Urinary bladder (tissue), 4 donors: ENCODE measurements around the gene CERKL. TPM values are rescaled to one million over a fixed set of nuclear protein-coding genes. Genes with fewer than 3 reads are reported as not detected.

Experiments used
- DNase-seq: peaks from one replicate; pipeline ENCODE4 v3.0.0-alpha.2; 2015; ENCODE audit errors: extremely low spot score
- H3K27ac ChIP-seq: one replicate; pipeline ENCODE4 v1.5.1; 2013; ENCODE audit warnings: low read depth, mild to moderate bottlenecking, moderate library complexity
- H3K36me3 ChIP-seq: one replicate; pipeline ENCODE4 v1.6.1; 2013; ENCODE audit warnings: mild to moderate bottlenecking, moderate library complexity; ENCODE audit not compliant: insufficient read depth
- H3K4me1 ChIP-seq: one replicate; pipeline ENCODE4 v1.6.1; 2013; ENCODE audit warnings: mild to moderate bottlenecking, moderate library complexity; ENCODE audit not compliant: insufficient read depth
- H3K4me3 ChIP-seq: one replicate; pipeline ENCODE4 v1.5.1; 2013; ENCODE audit warnings: low read depth, low read length
- WGBS: extraction: QIAGEN DNeasy Blood & Tissue Kit; methylation state at CpG from one replicate; pipeline ENCODE4 v1.1.7; 2013; 5-methylcytosine and 5-hydroxymethylcytosine counted together
- polyA plus RNA-seq: library from polyadenylated mRNA; stranded (reverse); fragments of 200-250 nt; gene quantifications from one replicate; pipeline ENCODE4 v1.2.3, GENCODE V29; 2013
- total RNA-seq: library from RNA; depleted of rRNA; stranded (reverse); fragments of >200 nt; gene quantifications from one replicate; pipeline ENCODE4 v1.2.3, GENCODE V29; 2014
- donor health status: healthy with polysubstance abuse.
- donor health status: healthy.

Gene CERKL
- total and polyA plus RNA-seq, 2 donors, result not detected

DNA sequence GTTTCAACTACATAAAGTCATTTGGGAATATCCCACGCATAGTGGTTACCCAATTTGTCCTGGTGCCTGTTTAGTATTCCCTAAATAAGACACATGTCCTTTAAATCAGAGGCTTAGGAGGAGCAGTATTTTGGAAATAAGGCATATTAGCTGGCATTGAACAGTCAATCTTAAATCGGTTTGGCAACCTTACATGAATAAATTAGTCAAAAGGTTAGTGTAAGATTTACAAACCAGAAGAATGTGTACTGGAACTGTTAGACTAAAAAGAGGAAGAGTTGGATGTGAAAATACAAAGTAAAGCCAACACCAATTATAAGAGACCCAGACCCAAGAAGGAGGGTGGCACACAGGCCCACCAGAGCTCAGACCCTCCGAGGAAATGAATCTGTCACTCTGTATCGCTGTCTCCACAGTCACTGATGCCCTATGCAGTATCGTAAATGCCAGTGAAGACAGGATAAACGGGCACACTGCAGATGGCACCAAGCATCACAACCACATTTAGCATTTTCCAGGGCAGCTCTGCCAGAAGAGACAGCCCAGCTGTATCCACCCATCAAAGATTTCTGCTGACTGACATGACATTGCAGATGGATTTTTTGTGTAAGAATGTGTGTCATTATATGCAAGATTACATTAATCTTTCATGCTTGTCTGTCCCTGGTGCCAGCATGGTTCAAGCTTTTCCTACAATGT, 90.4 kb downstream of the CERKL start:
- H3K27ac ChIP-seq, result no peak overlapping the region
- no peak for DNase-seq

DNA sequence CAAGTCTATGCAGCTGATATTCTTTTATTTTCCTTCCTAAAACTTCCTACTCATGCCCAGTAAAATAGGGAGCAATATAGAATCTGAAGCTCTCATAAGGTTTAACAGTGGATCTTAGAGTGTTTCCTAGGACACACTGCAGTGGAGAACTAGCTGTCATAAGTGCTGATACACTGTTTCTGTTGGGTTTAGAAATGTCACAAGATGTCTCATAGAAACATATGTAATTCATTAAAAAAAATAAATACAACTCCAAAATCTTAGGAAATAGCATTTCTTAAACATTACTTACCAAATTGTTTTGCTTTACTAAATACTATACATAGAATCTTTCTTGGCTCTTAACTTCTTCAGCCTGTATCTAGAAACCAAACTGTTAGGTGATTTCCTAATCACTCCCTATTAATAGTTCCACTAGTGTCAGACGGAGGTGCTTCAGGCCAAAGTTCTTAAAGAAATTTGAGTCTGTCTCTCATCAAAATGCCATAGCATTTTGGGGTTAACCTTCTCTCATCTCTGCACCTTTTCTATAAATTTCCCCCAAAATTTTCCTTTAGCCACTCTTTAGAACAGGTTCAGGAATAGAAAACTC, 93.7 kb downstream of the CERKL start:
- DNase-seq, result no peak
- Histone ChIP-seq H3K27ac (no peak overlapping the region), H3K4me3 (no peak overlapping the region), H3K4me1 (no peaks in the 10 kb centered on the region), H3K36me3 (no peaks in the 10 kb centered on the region)
- WGBS, result 54% methylated on average over 1 of the region's 1 CpG

More for the DNA sequence above, 90.4 kb downstream of the CERKL start:
- 79% methylated on average over 6 of the region's 6 CpGs for WGBS
- no peaks in the 10 kb centered on the region for H3K36me3 ChIP-seq
- no peak overlapping the region for H3K4me3 ChIP-seq
- no peaks in the 10 kb centered on the region for H3K4me1 ChIP-seq

DNA sequence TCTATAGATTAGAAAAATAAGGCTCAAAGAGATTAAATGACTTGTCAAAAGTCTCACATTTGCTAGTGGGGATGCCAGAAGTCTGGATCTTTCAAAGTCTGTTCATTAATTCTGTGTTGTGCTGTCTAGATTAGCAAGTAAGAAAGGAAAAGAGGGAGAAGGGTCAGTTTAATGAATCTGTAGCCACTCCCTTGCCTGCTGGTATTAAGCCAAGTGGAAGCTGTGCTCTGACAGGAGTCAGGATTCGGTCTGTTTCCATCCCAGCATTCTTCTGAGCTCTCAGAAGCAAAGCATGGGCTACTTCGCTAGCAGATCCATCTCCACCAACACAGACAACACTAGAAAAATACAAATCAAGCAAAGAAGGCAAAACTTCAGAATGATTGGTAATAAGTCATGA, 98.5 kb downstream of the CERKL start:
- 75% methylated on average over 2 of the region's 2 CpGs for WGBS
- no peak overlapping the region for H3K27ac ChIP-seq
- H3K4me1 ChIP-seq, result no peaks in the 10 kb centered on the region
- no peak for DNase-seq
- no peaks in the 10 kb centered on the region for H3K36me3 ChIP-seq
- H3K4me3 ChIP-seq, result no peak overlapping the region

DNA sequence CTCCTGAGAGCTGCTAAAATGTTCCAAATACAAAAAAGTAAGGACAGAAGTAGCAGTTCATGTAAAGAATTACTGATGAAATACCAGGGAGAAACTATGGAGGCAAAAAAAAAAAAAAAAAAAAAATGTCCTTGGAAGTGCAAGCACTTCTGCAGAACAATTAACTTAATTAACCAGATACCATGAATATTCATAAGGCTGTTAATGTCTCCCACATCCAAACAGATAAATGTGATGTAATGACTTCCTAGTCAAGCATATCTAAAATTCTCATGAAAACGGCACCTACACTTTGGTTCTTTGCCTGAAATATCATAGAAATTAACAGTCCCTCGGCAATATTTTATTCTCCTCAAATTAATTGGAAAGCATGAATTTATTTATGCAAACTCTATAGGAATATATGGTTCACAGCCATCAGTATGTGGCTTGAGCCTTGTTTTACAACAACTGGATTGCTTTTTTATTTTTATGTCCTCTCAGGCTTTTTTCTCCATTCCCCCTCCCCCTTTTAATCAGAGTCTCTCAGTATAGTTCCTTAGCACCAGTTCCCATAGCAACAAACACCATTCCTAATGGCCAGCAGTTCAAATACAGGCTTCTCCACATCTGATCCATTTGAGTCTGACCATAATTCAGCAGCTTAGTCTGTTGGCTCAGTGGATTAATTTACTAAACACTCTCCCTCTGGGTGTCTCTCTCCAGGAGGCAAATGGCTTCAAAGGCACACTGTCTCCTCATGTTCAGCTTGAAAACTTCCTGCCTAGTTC, 102.7 kb downstream of the CERKL start:
- no peak for DNase-seq
- no peaks in the 10 kb centered on the region for H3K36me3 ChIP-seq
- no peak overlapping the region for H3K4me3 ChIP-seq
- no peak overlapping the region for H3K27ac ChIP-seq
- 74% methylated on average over 2 of the region's 2 CpGs for WGBS
- no peaks in the 10 kb centered on the region for H3K4me1 ChIP-seq

DNA sequence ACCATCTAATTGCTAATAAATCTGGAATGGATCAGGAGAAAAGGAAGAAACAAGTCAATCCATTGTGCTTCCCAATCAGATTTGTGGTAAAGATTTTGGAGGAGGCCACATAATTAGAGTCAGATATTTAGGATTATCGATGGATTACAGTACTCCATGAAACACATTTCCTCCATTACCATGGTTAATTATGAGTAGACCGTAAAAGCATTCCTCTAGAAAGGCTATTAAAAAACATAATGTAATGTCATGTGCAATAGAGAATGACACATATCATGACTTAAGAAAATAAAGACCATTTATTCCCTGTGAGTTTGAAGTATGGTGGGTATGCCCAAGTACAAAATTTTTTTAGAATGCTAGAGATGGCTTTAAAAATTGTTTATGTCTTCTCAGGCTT, 103.7 kb downstream of the CERKL start:
- no peaks in the 10 kb centered on the region for H3K4me1 ChIP-seq
- H3K4me3 ChIP-seq, result no peak overlapping the region
- DNase-seq, result no peak
- no peak overlapping the region for H3K27ac ChIP-seq
- 65% methylated on average over 2 of the region's 2 CpGs for WGBS
- H3K36me3 ChIP-seq, result no peaks in the 10 kb centered on the region

DNA sequence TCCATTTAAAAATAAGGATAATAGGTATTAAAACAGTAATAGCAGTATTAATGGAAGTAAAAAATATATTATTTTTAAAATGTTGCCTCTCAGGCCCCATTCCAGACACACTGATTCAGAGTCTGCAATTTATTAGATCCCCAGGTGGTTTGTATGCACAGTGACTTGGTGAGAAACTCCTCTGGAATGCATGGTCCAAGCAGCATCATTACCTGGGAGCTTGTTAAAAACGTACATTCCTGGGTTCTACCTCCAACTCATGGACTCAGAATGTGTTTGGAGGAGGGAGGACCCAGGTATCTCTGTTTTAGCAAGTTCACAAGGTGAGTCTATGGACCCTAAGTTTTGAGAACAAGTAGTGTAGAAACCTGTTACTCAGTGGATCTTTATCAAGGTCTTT, 104.1 kb downstream of the CERKL start:
- no peak overlapping the region for H3K4me3 ChIP-seq
- no peaks in the 10 kb centered on the region for H3K36me3 ChIP-seq
- WGBS, result 53% methylated on average over 1 of the region's 1 CpG
- no peak for DNase-seq
- no peaks in the 10 kb centered on the region for H3K4me1 ChIP-seq
- no peak overlapping the region for H3K27ac ChIP-seq

DNA sequence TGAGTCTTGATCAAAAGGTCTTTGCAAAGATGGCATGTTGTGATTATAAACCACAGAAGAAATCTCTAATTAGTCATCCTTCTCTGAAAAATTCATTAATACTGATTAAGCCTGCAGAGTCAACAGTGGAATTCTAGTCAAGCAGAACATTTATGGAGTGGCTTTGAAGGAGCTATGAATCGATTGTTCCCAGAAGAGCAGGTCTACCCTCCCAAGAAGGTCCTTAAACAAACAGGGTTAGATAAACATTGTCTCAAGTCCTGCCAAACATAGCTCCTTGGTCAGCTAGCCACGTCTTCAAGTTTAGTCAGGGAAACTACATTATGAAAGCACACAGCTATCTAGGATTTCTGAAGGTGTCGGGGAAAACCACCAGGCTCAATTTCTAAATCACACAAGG, 110.8 kb downstream of the CERKL start:
- 59% methylated on average over 3 of the region's 3 CpGs for WGBS
- H3K4me3 ChIP-seq, result no peak overlapping the region

DNA sequence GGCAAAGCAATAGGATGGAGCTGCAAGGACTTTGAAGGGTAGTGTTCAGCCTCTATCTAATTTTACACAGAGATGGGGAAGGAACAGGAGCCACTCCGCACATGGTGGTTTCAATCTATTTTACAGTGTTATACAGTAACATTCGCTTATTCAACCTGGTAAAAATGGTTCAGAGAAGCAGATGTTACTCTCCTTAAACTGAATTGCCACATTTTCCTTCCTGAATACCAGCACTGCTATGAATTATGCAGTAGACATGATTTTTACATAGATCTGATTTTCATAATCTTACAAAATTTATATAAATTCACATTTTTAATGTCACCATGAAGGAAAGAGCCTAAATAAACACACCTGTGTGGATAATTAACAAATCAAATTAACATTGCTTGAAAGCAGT, 114.7 kb downstream of the CERKL start:
- no peak for DNase-seq

More for the DNA sequence above, 110.8 kb downstream of the CERKL start:
- DNase-seq, result no peak
- Histone ChIP-seq H3K4me1 (no peaks in the 10 kb centered on the region), H3K36me3 (no peaks in the 10 kb centered on the region), H3K27ac (no peak overlapping the region)

DNA sequence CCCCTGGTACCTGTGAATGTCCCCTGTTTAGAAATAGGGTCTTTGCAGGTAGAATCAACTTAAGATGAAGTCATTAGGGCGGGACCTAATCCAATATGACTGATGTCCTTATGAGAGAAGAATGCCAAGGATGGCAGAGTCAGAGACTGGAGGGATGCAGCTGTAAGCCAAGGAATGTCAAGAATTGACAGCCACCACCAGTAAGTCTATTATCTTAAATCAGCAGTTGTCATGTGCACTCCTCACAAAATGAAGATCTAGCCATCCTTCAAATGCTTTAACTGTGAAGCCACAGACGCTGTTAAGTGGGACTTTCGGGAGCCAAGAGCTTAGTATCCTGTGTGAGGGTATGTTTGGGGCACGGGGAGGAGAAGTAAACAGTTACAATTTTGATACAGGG, 116.5 kb downstream of the CERKL start:
- DNase-seq, result no peak
- Histone ChIP-seq H3K27ac (no peak overlapping the region), H3K4me3 (no peak overlapping the region), H3K36me3 (no peaks in the 10 kb centered on the region), H3K4me1 (no peaks in the 10 kb centered on the region)
- WGBS, result 83% methylated on average over 4 of the region's 4 CpGs

More for the DNA sequence above, 114.7 kb downstream of the CERKL start:
- Histone ChIP-seq H3K27ac (no peak overlapping the region), H3K4me3 (no peak overlapping the region), H3K4me1 (no peaks in the 10 kb centered on the region), H3K36me3 (no peaks in the 10 kb centered on the region)
- WGBS, result 93% methylated on average over 2 of the region's 2 CpGs

DNA sequence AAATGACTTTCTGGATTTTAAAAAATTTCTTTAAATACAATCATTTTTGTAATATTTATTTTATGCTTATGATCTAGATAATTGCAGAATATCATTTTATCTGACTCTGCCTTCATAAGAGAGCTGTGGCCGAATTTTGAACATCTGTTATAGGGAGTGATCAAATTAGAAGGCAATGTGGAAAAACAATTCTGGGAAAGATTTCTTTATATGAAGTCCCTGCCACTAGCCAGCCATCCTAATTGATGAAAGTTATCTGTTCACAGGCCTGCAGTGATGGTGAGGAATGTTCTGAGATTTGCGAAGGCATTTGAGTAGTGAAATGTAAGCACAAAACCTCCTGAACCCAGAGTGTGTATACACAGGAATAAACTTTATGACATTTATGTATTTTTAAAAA, 120.2 kb downstream of the CERKL start:
- DNase-seq, result no peak
- Histone ChIP-seq H3K4me1 (no peaks in the 10 kb centered on the region), H3K4me3 (no peak overlapping the region), H3K36me3 (peaks cover 2% of the 10 kb centered on the region), H3K27ac (no peak overlapping the region)
- WGBS, result 66% methylated on average over 2 of the region's 2 CpGs

DNA sequence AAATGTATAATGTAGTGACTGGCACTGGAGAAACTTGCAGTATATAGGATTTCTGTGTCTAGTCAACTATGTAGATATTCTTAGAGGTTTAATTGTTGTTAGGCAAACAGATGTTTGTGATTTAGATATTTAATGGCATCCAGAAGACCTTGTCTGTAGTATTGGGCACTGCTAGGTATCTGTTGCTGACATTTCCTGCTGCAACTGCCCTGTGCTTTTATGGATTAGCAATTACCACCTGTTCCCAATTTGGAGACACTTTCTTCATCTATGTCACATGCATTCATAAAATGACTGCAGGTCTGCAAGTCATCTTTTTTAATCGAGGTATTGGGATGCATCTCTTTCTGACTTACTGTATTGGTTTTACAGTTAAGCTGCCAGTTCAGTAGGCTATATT, 128.5 kb downstream of the CERKL start:
- WGBS, result 50% methylated on average over 1 of the region's 1 CpG
- no peak for DNase-seq

DNA sequence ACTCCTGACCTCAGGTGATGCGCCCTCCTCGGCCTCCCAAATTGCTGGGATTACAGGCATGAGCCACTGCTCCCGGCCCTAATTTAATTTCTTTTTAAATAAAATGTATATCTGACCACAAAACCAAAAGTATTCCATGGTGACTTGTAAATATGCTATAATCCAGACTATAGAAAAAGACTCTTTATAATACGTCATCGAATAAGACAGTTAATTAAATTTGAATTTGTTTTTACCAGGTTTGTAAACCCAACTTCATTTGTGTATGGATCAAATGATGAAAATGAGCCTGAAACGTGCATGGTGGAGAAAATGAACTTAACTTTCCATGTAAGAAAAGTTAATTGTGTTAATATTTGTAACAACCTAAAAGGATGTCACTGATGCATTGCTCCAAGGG, 129.8 kb downstream of the CERKL start:
- Histone ChIP-seq H3K36me3 (peaks cover 3% of the 10 kb centered on the region), H3K4me3 (no peak overlapping the region), H3K4me1 (no peaks in the 10 kb centered on the region), H3K27ac (no peak overlapping the region)
- WGBS, result 94% methylated on average over 6 of the region's 6 CpGs
- no peak for DNase-seq

More for the DNA sequence above, 128.5 kb downstream of the CERKL start:
- Histone ChIP-seq H3K4me3 (no peak overlapping the region), H3K27ac (no peak overlapping the region), H3K4me1 (no peaks in the 10 kb centered on the region), H3K36me3 (peaks cover 5% of the 10 kb centered on the region)

DNA sequence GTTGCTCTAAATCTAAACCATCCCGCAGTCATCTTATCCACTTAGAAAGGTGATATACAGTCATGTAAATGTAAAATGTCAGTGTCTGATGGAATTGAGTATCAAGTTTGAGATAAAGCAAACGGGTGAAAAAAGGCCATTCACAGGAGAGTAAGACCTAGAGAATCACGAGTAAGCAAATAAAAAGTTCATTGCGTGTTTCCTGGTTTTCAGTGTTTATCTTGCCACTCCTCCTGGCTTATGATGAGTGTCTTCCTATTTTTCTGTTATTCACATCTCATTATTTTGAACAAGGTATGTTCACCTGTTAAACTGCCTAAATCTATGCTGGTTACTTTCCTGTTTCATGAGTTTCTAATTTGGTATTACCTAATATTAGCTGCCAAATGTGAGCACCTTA, 130.9 kb downstream of the CERKL start:
- H3K36me3 ChIP-seq, result peaks cover 3% of the 10 kb centered on the region
- no peaks in the 10 kb centered on the region for H3K4me1 ChIP-seq
- DNase-seq, result no peak
- 52% methylated on average over 4 of the region's 4 CpGs for WGBS
- no peak overlapping the region for H3K4me3 ChIP-seq
- H3K27ac ChIP-seq, result no peak overlapping the region

DNA sequence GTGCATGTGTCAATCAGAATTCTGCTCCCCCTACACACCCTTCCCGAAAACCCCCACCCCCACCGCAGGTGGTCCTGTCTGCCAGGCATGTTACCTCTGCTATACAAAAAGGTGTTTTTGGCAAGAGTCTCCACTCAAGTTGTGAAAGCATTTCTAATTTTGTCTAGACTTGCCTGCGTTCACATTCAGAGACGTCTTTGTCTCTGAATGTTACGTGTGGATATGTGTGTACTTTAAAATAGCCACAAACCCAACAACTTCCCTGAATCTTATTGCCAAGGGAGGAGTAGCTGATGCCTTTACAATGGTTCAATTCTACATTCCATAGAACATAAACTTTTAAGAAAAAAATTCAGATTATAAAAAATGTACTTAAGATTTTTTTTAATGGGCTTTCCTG, 133.1 kb downstream of the CERKL start:
- peak; percentile 13 for DNase-seq
- 83% methylated on average over 5 of the region's 5 CpGs for WGBS
- no peaks in the 10 kb centered on the region for H3K4me1 ChIP-seq
- H3K27ac ChIP-seq, result no peak overlapping the region
- H3K4me3 ChIP-seq, result no peak overlapping the region
- H3K36me3 ChIP-seq, result peaks cover 3% of the 10 kb centered on the region
